GM20431 (cell line): ENCODE measurements around the gene PAX2.

ENCODE experiments used
- in situ Hi-C: fragments of 300-500 bp; cut with MseI, MboI; formaldehyde crosslinking; loops from one replicate; pipeline ENCODE4 v1.15.0; 2020; ENCODE audit warnings: low sequenced_read_pairs; ENCODE audit not compliant: unreplicated experiment

PAX2 gene

DNA sequence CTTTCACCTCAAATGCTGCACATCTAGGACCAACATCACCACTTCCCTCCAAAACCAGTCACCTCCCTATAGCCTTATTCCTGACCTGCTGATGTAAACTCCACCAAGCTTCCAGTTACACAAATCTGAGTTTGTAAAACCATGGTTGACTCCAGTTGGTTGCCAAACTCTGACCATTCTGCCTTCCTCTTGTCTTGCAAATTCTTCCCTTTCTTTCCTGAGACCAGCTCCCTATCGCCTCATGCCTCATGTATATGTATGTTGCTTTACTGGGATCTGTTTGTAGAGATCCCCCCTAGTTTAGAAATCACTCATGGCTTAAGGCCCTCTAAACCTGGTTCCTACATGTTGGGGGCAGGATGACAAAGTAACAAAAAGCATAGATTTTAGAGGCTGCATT lies 31.3 kb downstream of the PAX2 start:
- in situ Hi-C loops = no loop called here

DNA sequence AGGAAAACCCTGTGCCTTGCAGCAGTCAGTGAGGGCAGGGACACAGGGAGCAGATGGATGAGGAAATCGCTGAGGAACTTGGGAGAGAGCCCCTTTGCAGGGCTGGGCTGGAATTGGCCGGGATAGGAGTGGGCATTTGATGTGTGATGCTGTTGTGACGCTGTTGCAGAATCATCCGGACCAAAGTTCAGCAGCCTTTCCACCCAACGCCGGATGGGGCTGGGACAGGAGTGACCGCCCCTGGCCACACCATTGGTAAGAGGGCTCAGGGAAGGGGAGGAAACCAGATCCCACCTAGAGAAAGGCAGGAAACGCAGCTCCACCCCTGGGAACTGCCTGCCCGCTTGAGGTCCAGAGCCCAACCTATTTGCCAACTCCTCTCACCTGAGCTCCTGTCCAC lies 33.9 kb downstream of the PAX2 start:
- in situ Hi-C loops = no loop called here

DNA sequence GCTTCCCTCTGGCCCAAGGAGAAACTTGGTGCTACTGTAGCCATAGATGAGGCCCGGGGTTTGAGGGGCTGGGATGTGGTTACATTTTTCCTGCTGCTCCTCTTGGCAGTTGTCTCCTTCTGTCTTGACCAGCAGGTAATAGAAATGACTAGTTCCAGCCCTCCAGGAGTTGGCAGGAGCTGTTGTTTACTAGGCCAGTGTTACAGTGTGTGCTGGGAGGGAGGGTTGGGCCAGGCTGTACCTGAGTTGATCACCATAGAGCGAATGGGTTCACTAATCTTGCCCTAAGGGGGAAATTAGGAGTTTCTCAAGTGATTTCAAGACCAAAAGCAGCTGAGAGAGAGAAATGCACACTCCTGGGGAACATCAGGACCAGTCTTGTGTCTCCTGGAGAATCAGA lies 34.9 kb downstream of the PAX2 start:
- in situ Hi-C loops = no loop called here

DNA sequence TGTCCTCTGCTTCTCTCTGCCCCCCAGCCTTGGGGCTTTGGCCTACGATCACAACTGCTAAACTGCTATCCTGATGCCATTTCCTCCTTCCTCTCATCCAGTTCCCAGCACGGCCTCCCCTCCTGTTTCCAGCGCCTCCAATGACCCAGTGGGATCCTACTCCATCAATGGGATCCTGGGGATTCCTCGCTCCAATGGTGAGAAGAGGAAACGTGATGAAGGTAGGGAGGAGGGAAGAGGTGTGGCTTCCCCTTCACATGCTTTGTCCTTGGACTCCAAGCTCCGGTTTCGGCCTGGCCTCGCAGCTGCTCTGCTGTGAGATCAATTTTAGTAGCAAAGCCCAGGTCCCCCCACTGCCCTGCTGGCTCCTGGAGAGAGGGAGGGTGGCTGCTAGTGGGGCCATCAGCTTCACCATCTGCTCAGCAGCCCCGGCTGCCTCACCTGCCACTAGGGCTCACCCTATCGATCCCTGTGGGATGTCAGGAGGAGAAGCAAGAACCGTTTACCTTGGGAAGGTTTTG lies 35.8 kb downstream of the PAX2 start:
- in situ Hi-C loops = no loop called here

DNA sequence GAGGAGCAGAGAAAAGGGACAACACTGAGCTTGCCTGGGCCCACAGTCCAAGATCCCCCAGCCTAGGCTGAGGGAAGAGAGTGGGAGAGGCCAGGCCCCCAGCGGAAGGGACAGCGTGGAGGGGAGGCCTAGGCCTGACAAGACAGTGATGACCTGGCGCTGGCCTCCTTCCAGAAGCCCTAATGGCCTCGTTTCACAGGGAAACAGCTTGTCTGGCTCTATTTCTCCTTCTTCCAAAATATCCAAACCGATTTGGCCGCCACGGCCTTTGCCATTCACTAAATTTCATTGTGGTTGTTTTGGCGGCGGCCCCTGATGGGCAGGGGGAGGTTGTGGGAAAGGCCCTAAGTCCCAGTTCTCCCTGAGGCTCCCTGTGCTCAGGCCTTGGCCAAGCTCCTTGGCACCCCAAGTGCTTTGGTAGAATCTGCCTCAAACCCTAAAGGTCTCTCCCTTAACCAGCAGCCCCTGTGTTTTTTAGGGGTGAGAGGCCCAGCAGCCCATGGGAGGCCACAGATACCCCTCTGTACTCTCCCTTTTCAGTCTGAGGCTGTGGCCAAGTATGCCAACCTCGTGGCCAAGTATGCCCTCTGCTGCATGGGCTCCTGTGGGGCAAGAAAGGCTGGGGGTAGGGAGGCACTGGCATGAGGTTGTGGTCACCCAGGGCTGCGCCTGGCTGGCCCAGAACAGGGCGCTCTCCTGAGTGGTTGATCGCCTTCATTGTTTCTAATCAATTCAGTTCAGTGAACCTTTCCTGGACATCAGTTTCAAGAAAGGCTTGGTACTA lies 37.3 kb downstream of the PAX2 start:
- in situ Hi-C loops = no loop called here

DNA sequence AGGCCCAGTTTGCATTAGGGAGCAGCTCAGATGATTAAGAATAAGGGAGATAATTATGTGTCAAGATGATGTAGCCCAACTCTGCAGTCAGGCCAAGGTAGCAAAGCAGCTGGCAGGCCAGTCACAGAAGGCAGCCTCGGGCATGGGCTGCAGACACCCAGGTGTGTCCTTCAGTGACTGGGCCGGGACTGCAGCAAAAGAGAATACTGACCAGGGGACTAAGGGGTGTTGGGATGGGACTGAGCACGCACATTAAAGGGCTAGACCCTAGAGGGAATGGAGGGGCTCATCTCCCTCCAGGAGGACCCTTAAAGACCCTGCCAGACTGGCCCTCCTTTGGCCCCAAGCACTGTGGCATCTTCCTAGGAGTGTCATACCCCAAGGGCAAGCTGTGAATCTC lies 38.7 kb downstream of the PAX2 start:
- in situ Hi-C loops = no loop called here

DNA sequence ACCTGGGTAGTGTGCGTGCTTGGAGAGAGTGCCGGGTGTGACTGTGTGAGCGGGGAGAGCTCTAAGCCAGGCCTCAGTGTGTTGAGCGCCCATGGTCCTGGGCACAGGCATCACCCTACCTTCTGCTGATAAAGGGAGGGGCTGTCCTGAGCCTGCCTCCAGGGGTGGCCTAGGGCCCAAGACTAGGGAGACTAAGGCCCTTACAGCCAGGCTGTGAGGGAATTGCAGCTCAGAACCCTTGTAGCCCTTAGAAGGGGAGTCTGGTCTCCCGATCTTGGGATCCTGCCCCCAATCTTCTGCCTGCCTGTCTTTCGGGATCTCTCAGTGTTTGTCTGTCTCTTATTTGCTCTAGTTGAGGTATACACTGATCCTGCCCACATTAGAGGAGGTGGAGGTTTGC lies 41.2 kb downstream of the PAX2 start:
- in situ Hi-C loops = no loop called here

DNA sequence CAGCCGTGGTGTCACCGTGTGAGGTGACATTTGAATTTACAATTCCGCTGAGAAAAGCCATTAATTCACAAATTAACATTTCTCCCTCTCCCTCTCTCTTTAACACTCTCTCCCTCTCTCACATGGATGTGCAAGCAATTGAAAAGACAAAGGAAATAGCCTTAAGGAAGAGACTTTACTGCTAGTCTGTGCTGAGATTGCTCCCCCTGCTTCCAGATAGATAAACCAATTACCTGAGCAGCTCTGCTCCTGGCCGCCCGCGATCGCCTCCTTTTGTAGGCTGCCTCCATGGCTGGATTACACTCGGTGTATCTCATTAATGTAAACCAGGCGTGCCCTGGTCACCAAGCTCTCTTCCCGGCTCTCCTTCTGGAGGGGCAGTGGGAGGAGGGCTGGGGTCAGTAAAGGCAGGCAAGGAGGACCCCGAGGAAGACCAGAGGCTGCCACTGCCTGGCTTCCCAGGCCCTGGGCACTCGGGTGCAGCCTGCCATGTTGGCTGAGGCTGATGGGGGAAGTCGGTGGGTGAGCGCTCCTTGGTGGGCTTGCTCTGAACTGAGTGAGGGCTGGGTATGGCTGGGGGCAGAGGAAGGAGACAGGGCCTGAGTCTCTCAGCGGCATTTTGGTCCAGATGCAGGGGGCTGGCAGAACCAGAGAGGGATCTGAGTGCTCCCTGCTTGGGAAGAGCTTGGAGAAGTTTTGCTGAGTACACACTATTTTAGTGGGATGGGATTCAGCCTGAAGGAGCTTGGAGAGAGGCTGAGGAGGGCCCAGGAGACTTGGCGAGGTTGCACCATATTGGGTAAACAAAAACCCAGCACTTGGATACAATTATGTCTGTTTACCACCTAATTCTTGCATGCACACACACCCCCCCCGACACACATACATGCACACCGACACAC lies 42.9 kb downstream of the PAX2 start:
- in situ Hi-C loops = no loop called here

DNA sequence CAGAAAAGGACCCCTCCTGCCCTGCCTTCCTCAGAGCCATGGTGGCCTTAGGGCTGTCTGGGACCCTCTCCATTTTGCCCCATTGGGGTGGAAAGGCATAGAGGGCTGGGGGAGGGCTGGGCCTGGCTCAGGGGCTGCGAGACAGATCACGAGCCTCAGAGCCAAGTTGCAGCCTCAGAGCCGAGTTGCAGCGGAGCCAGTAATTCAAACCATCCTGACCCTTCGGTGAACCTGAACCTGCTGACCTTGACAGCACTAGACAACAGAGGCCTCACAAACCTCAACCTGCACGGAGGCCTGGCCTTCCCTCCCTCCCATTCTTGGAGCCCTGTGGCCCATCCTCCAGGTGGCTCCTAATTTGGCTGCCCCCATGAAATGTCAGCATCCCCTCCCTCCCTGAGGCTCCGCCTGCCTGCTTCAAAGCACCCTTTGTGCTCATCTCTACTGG lies 45.4 kb downstream of the PAX2 start:
- in situ Hi-C loops = no loop called here

DNA sequence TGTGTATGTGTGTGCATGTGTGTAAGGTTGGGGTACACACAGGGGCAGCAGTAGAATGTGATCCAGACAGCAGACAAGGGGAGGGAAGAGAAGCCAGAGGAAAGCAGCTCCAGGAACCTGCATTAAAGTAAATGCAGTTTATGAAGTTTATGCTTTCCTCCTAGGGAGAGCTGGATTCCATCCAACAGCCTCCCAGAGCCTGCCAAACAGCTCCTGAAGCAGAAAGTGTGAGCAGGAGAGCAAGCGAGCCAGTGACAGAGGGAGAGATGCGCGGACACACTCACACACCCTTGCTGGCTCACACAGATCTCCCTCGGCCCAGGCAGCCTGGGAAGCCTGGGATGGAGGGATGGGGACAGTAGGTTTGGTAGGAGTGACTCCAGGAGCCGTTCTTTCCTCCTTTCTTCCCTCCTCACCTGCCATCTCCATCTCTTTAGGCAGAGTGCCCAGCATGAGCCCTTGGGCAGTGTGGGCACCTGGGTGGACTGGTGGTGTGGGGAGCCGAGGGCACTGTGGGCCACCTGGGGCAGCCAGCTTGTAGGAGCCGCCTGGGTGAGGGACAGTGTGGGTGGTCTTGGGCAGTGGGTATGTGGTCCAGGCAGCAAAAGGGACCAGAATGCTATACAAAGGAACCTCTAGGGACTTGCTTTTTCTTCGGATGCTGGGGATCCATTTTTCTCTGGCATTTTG lies 46.1 kb downstream of the PAX2 start:
- in situ Hi-C loops = no loop called here

DNA sequence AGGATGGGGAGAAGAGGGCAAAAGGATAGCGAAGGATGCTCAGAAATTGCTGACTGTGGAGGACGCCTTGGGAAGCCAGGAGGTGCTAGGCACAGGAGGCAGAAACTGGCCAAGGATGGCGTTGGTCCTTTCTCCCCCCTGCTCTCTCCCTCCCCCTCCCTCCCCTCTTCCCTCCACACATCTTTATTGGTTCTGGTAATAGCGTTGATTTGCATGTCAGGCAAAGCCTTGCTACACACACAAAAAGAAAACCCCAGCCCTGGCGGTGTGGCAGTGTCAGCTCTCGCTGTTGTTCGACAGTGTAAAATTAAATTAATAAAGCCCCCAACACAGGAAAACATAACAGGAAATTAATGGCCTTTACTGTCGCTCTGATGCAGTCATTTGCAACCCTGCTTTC lies 47.2 kb downstream of the PAX2 start:
- in situ Hi-C loops = no loop called here

DNA sequence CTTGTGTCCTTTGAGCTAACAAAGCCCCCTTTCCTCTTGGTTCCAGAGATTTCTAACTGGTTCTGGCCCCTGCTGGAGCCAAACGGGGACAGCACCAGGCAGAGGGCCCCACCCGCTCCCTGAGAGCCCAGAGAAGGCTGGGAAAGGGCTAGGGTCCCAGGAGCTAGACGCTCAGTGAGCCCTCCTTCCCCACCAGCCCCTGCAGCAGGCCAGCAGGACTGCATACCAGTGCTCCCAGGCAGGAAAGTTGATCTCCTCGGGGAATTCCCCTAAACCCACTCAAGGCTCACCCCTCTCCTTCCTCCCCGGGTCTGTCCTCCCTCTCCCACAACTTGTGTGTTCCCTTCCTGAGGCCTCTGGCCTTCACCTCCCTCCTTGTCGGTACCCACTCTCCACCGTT lies 47.7 kb downstream of the PAX2 start:
- in situ Hi-C loops = no loop called here

DNA sequence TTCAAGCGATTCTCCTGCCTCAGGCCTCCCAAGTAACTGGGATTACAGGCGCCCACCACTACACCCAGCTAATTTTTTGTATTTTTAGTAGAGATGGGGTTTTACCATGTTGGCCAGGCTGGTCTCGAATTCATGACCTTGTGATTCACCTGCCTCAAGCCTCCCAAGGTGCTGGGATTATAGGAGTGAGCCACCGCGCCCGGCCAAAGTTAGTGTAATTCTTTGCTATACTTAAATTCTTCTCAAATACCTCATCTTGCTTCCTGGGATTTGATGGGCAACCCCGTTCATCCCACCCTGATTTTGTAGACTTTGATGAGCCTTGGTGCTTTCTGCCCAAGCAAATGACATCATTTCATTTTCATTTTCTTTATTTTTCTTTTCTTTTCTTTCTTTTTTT lies 54.5 kb downstream of the PAX2 start:
- in situ Hi-C loops = no loop called here

DNA sequence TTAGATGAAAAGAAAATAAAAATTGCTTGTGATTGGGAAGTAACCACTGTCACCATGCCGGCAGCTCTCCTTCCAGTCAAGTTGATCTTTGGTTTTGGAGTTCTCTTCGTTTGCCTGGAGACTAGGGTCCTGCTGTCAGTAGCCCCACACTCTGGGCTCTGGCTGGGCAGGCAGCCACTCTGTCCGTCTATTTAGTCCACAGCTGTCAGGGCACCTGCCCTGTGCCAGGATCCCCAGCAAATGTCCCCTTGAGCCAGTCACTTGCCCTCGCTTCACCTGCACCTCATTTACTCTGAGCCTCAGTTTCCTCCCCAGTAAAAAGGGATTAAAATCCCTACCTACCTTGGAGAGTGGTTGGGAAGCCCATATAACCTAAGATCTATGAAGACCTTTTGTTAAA lies 55.5 kb downstream of the PAX2 start:
- in situ Hi-C loops = no loop called here

DNA sequence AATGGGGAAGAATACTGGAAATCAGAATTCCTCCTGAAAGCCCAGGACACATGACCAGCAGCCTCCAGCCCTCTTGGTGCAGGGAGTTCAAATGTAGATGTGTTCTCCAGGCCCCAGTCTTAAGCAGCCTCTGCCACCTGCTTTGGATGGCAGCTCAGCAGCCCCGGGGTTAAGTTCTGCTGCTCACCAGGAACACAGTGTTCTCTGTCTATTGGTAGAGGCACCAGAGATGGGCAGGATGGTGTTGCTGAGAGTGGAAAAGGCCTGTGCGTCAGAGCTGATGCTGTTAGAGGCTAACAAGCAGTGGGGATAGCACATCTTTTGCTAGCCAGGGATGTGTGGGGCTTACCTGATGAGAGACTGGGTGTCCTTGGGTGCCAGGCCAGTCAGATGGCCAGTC lies 56.8 kb downstream of the PAX2 start:
- in situ Hi-C loops = no loop called here

DNA sequence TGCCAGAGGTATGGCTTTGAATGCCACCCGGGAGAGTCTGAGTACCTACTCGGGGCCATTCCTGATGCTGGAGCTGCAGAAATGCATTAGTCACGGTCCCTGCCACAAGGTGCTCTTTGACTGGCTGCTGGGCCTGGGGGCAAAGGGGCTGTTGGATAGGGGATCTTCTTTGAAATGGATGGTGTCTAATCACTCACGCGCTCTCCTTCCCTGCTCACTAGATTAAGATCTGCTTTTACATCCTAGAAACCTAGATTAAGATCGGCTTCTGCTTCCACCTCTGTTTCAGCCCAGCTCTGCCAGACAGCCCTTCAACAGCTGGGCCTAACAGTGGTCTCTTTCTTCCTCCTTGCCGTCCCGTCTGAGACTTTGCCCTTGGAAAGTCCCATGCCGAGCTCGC lies 57.2 kb downstream of the PAX2 start:
- in situ Hi-C loops = no loop called here

DNA sequence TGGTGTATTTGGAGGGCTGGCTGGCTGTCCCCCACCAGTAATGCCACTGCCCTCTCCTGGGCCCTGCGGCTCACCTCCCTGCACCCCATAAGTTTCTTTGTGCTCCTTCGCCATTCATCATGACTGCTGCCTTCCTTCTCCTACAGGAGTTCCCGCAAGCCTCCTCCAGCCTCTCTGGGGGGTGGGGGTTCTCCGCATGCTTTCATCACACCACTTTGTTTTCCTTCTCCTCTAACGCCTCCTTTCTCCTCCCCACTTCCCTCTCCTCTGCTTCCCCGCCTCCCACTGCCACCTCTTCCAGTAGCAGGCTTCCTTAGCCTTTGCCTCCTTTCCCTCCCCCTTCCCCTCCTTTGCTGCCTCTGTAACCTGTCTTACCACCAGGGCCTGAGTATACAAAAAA lies 58.1 kb downstream of the PAX2 start:
- in situ Hi-C loops = no loop called here

DNA sequence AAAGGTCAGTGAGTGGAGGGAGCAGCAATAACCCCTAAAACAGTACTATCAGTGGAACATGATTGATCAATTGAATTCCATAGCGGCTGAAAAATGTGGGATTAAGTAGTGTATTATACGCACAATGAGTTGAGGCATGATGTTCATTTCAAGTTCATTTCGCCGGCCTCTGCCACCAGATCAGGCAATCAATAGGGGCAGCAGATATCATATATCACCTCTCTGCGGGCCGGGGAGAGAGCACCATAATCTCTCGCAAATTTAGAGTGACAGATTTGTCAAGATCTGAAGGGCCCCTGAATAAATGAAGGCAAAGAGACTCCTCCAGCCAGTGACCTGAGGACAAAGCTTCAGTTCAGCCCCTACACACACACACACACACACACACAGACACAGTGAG lies 58.5 kb downstream of the PAX2 start:
- in situ Hi-C loops = no loop called here

DNA sequence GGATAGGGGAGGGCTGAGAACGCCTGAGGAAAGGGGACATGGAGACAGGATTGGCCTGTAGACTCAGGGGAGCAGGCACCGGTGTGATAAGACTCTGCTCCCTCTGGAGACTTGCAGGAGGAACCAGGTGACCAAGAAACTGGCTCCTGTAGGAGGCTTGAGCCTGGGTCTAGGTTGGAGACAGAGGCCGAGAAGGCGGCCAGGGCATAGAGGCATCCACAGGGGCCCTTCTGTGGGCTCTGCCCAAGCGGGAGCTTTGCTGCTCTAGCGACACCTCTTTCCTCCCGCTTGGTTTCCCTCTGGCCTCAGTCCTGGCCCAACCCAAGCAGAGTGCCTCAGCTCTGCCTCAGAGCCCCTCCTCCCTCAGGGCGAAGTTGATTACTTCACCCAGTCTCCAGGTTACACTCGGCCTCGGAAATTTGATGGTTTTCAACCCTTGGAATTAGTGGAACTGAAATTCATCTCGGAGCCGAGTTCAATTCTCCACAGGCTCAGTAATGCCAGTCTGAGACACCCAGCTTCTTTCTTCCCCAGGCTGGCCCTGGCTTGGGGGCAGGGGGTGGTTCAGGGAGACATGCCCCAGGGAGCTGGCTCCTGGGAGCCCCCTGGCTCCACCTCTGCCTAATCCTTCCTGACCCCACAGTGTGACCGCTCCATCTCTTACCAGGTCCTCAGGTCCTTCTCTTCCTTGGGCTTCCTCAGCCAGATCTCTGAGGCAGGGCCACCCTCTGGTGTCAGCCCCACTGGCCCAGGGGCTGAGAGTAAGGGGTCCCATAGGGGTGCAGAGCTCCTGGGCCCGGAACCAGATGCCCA lies 60.4 kb downstream of the PAX2 start:
- in situ Hi-C loops = no loop called here

DNA sequence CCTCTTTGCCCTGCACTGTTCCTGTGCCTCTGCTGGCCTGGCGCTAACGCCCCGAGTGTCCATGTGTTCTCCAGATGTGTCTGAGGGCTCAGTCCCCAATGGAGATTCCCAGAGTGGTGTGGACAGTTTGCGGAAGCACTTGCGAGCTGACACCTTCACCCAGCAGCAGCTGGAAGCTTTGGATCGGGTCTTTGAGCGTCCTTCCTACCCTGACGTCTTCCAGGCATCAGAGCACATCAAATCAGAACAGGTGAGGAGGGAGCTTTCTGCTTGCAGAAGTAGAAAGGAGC lies 60.9 kb downstream of the PAX2 start:
- in situ Hi-C loops = no loop called here
